AG08395 (cell line): ENCODE measurements around the gene TAOK1.
A peak's percentile ranks its signal among the peaks of the same experiment; 100 is the strongest.
"Not testable (repeated sequence)": the region's sequence is repeated elsewhere in the genome, so short reads cannot be mapped to it uniquely, and the experiment has no call there.

Experiments used
- DNase-seq: peaks from one replicate; pipeline ENCODE4 v3.0.0; 2012; ENCODE audit warnings: mixed read lengths, low spot score

Gene TAOK1

DNA sequence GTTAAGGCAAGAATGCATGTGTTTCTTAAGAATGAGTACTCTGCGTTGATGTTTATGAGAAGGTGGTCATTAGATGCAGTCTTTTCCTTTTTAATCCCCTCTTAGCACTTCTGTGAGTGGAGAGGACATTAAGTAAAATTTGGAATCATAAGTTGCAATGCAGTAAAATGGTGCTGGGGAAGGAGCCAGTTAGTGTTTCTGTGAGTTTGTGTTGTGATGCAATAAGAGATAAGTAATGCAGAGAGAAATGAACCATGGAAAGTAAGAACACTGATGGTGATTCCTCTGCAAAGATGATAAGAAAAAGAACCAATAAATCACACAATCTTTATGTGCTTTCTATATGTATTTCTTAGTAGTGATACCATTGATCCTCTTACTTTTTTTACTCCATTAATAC is 156.7 kb downstream of the TAOK1 start:
- DNase-seq = no peak

GRCh38 chr17:29549177-29549923 is 159.2 kb downstream of the TAOK1 start:
- DNase-seq = peak; percentile 13

DNA sequence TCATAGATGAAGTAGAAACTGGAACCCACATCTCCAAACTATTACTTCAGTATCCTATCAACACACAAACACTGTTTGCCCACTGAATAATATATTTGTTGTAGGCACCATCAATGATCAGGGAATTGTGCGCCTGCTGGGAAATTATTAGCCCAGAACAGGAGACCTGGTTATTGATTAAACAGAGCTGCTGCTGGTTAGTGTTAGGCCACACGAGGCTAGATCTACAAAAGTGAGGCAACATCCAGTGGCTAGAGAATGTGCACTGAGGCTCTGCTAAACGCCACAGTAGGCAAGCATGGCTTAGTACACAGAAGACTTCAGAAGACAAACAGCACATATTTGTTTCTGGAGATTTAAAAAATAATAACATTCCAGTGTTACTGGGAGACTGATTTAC is 165.7 kb downstream of the TAOK1 start:
- DNase-seq = no peak

GRCh38 chr17:29557085-29557738 is 167.0 kb downstream of the TAOK1 start:
- peak; percentile 26 for DNase-seq

- no peak for DNase-seq
Observed at GRCh38 chr17:29557739-29558116, 167.6 kb downstream of the TAOK1 start.

GRCh38 chr17:29558139-29558538 is 168.0 kb downstream of the TAOK1 start:
- DNase-seq = not testable (repeated sequence)

GRCh38 chr17:29559640-29560039 is 169.5 kb downstream of the TAOK1 start:
- DNase-seq = no peak

DNA sequence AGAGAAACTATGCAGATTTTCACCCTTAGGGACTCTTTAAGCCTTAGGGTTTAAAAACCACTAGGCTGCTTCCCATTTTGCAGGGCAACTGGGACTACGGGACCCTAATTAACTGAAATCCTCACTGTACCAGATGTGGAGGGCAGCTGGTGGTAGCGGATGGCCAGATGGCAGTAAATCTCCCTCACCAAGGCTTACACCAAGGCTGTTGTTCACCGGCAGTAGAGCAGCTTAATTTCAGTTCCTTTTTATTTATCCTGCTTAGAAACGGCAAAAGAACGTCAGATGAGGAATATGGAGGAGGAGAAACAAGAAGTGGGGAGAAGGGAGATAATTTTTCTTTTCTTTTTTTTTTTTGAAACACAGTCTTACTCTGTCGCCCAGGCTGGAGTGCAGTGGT is 170.2 kb downstream of the TAOK1 start:
- no peak for DNase-seq

DNA sequence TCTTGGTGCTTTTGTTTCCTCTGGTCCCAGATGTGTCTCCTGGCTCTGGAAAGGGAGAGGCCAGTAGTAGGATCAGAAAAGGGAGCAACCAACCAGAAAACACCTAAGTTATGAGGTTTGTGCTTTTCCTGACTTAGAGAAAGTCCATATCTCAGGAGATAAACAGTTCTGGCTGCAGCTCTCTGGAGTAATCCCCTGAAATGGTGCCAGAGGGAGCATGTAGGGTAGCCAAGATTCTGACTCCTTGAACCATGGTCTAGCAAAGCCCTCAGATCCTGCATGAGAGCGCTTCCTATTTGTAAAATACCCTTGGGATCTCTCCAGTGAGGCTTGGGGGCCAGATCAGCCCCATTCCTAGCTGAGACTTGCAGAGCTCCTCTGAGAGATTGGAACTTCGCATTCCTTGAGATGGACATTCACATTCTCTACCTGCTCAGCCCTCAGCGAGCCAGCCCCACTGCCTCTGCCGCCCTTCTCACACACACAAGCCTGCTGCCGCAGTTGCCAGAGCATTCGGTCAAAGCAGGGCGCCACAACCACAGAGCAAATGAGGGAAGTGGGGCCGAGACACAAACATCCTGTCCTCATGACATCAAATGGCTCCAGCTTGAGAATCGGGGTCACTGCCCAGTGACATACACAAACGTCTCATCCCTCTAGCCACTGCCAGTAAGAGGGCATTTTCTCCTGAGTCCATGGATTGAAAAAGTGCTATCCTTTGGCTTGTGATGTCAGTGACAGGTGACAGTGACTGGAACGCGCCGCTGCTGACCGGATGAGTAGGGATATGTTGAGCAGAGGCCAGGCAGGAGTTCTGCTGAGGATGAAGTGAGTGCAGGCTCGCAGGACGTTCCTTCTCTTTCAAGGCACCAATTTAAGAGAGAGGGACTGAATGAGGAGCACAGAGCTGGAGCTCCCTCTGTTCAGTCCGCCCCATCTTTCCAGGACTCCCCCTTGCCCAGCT is 171.7 kb downstream of the TAOK1 start:
- no peak for DNase-seq

DNA sequence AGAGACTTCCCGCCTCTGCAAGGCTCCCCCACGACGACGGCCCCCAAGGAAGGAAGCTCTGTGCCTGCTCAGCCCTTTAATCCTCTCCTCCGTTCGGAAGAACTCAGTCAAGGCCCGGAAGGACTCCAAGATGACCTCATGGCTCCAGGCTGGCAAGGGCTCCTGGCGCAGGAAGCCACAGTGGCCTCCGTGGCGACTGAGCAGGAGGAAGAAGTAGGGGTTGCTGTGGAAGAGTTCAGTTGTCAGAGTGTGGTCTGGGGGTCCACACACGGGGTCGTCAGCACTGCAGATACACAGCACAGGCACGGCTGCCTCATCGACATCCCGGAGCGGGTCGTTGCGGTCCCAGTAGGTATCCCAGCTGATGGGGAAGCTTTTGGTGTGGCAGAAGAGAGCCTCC is 172.5 kb downstream of the TAOK1 start:
- no peak for DNase-seq

DNA sequence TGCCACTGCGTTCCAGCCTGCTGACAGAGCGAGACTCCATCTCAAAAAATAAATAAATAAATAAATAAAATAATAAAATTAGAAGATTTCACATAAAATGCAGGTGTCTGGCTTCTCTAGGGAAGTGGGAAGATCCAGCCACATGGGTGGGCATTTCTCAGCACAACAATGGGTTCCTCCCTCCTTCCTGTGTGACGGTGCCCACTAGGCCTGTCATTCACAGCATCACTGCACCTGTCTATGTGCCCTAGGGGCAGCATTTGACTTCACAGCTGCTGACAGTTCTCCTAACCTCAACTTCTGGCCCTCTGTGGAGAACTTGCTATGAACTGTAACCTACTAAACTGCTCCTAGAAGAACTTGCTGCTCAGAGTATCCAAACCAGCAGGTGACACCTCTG is 173.7 kb downstream of the TAOK1 start:
- no peak for DNase-seq

- DNase-seq = no peak
Observed at GRCh38 chr17:29565643-29566472, 175.7 kb downstream of the TAOK1 start.

DNA sequence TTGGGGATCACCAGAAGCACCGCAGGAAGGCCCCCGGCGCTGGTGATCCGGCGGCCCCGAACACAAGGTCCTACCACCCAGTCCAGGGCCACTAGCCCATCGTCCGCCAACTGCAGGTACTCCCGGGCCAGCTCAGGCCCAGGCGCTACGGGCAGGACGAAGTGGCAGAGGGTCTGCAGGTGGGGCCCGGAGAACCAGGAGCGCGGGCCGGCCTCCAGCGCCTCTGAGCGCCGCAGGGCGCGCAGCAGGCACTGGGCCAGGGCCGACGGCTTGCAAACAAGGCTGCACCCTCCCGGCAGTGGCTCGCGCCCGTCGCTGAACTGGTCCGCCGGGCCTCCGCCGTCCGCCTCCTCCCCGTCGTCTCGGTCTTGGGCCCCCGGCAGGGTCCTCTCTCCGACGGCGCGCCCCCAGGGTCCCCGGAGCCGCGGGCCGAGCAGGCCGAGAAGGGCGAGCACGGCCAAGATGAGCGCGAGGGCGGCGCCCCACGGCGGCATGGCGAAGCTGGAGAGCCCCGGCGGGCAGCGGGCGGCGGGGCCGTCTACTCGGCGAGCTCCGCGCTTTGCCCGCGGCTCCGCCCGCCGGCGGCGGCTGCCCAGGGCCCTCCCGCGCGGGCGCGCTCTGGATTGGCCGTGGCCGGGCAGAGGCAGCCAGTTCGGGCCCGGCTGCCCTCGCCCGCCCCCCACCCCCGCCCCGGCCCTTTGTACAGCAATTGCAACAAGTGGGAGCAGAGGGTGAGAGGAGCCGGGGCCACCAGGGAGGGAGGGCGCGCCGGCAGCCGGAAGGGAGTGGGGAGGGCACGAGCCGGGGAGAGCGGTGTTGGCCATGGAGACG is 176.5 kb downstream of the TAOK1 start, which contains the start of gene ABHD15:
ABHD15 (minus strand) TSS at position 565 of the 831 bp plus-strand sequence; CDS start at position 494, 71 bp downstream.
- DNase-seq = peak; percentile 87

GRCh38 chr17:29567304-29567553 is 177.1 kb downstream of the TAOK1 start:
- no peak for DNase-seq

DNA sequence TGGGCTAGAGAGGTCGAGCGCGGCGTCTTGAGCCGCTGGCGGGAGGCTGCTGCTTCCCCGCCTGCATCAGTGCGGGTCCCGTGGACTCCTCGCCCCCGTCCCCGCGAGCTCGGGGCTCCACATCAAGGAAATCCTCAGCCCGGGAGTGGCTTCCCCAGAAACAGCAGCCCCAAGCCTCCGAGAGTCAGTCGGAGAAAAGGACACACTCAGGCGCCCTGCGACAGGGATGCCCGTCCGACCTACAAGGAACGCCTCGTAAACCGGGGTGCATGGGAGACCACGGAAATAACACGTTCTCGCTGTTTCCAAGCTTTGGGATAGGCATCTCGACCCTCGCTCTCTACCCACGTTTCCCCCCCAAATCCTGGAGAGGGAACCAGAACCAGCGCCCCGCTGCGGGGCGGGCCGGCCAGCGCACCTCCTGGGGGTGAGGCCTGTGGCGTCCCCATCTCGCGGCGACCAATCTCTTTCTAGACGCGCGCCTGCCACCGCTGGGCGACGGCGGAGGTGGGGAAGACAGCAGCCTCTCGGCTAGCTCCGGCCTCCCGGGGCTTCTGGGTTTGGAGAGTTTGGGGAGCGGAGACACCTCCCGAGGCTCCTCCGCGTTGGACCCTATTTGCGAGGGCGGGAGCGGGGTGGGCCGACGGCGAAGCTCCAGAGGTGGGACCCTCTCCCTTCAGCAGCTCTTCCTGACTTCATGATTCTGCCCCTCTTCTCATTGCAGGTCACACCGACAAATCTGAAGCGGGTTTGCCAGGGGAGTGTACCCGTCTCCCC is 177.6 kb downstream of the TAOK1 start:
- peak; percentile 63 for DNase-seq

DNA sequence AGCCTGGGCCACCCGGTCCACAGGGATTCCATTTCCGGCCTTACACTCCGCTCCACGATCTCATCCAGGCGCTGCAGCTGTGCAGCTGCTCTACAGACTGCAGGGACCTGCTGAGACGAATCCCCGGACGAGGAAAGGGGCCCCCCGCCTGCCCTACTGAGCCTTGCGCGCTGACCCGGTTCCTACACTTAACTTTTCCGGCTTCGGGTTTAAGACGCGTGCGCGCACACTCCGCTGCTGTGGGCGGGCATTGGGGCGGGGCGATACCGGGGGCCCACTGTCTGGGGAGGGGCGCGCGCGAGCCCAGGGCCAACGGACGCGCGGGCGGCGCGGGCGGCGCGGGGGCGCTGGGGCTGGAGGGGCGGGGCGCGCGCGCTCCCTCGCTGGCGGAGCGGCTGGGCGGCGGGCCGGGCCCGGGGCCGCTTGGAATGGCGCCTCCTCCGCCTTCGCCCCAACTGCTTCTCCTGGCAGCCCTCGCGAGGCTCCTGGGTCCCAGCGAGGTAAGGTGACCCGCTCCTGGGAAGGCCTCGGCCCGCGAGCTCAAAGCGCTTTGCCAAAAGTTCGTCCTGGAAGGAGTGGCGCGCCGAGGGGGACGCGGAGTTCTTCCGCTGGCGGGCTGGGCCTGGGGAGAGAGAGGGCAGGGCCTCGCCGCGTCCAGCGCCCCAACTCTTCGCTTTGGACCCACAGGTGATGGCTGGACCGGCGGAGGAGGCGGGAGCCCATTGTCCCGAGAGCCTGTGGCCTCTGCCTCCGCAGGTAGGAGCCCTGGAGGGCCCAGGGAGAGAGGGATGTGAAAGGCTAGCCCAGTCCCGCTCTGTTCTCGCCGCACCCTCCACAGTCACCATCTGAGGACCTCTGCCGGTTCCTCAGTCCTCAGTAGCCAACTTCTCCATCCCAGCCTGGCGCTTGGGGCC is 178.4 kb downstream of the TAOK1 start, which contains the start of gene TP53I13:
TP53I13 (plus strand) TSS at position 371 of the 914 bp plus-strand sequence; CDS start at position 429, 58 bp downstream.
- peak; percentile 78 for DNase-seq

GRCh38 chr17:29569245-29569950 is 179.2 kb downstream of the TAOK1 start:
- DNase-seq = peak; percentile 60

- DNase-seq = no peak
Observed at GRCh38 chr17:29570521-29570920, 180.4 kb downstream of the TAOK1 start.
